Karpas-422 (cell line): Measurements from ENCODE around the gene SP140L. TPM values are rescaled to one million over a fixed set of nuclear protein-coding genes. Genes with fewer than 3 reads are reported as not detected.
"Not testable (repeated sequence)": the region's sequence is repeated elsewhere in the genome, so short reads cannot be mapped to it uniquely, and the experiment has no call there.

Experiments
- DNase-seq: peaks from one replicate; pipeline ENCODE4 v3.0.0-alpha.2; 2015
- H2AFZ ChIP-seq: fragments of 200-600 bp; sonication (generic); 2 replicates; pipeline ENCODE4 v1.6.1; 2014; ENCODE audit warnings: antibody characterized with exemption, low read length, mixed read lengths
- H3K27ac ChIP-seq: fragments of 200-600 bp; sonication (generic); 2 replicates; pipeline ENCODE4 v1.5.1; 2014; ENCODE audit warnings: mild to moderate bottlenecking, low read length, moderate library complexity
- H3K27me3 ChIP-seq: fragments of 200-600 bp; sonication (generic); 2 replicates; pipeline ENCODE4 v1.6.1; 2014; ENCODE audit warnings: low read length, mixed read lengths
- H3K36me3 ChIP-seq: fragments of 200-600 bp; sonication (generic); 2 replicates; pipeline ENCODE4 v1.6.1; 2014; ENCODE audit warnings: low read length, mixed read lengths; ENCODE audit not compliant: insufficient read depth
- H3K4me1 ChIP-seq: fragments of 200-600 bp; sonication (generic); 2 replicates; pipeline ENCODE4 v1.6.1; 2014; ENCODE audit warnings: mild to moderate bottlenecking, low read length, mixed read lengths
- H3K4me2 ChIP-seq: fragments of 200-600 bp; sonication (generic); 2 replicates; pipeline ENCODE4 v1.6.1; 2014; ENCODE audit warnings: low read length, low read depth, mild to moderate bottlenecking; ENCODE audit not compliant: poor library complexity, severe bottlenecking
- H3K4me3 ChIP-seq: fragments of 200-600 bp; sonication (generic); 2 replicates; pipeline ENCODE4 v1.5.1; 2014; ENCODE audit warnings: mild to moderate bottlenecking, antibody characterized with exemption, low read length, mixed read lengths
- H3K79me2 ChIP-seq: fragments of 200-600 bp; sonication (generic); 2 replicates; pipeline ENCODE4 v1.6.1; 2014; ENCODE audit warnings: mild to moderate bottlenecking, low read length, mixed read lengths
- H3K9ac ChIP-seq: fragments of 200-600 bp; sonication (generic); 2 replicates; pipeline ENCODE4 v1.6.0; 2014; ENCODE audit warnings: low read length
- H3K9me2 ChIP-seq: fragments of 200-600 bp; sonication (generic), shearing (Covaris generic); replicated peaks from 2 replicates; pipeline ENCODE4 v1.6.0; 2014; ENCODE audit warnings: mild to moderate bottlenecking, low read length, moderate library complexity; ENCODE audit not compliant: insufficient read depth
- H3K9me3 ChIP-seq: fragments of 300-700, 200-600 bp; sonication (generic); 2 replicates; pipeline ENCODE4 v1.6.1; 2014; ENCODE audit warnings: low read length, mixed read lengths
- H4K20me1 ChIP-seq: fragments of 200-600 bp; sonication (generic); 2 replicates; pipeline ENCODE4 v1.6.1; 2014; ENCODE audit warnings: mild to moderate bottlenecking, antibody characterized with exemption, low read length, low read depth; ENCODE audit not compliant: insufficient read depth
- total RNA-seq: library from RNA; depleted of rRNA; stranded (reverse); fragments of >200 nt; shearing (Covaris generic); gene quantifications from 2 replicates; pipeline ENCODE4 v1.2.3, GENCODE V29; 2014; ENCODE audit warnings: low replicate concordance

SP140L gene
- total RNA-seq, 1 experiment from 2014 or later: 17.0 TPM

GRCh38 chr2:230328155-230328458 lies 1.1 kb downstream of the SP140L start:
- H3K4me1 ChIP-seq: peaks cover 28% of the 10 kb centered on the region
- no peaks in the 10 kb centered on the region for H3K9me3 ChIP-seq
- no peaks in the 10 kb centered on the region for H3K9me2 ChIP-seq

GRCh38 chr2:230329946-230330605 lies 3.1 kb downstream of the SP140L start:
- Histone ChIP-seq H2AFZ (no peak overlapping the region), H3K4me2 (no peak overlapping the region), H3K36me3 (peaks cover 8% of the 10 kb centered on the region; the same call in 1 of the 2 replicates), H3K9me2 (no peaks in the 10 kb centered on the region), H3K4me3 (no peak overlapping the region), H3K27me3 (no peaks in the 10 kb centered on the region), H3K27ac (no peak overlapping the region), H3K4me1 (peaks cover 28% of the 10 kb centered on the region), H3K9me3 (no peaks in the 10 kb centered on the region), H3K9ac (no peak overlapping the region), H4K20me1 (no peaks in the 10 kb centered on the region), H3K79me2 (peaks cover 65% of the 10 kb centered on the region)
- no peak for DNase-seq

More at GRCh38 chr2:230328155-230328458, 1.1 kb downstream of the SP140L start:
- Histone ChIP-seq H3K27me3 (no peaks in the 10 kb centered on the region), H3K79me2 (peaks cover 53% of the 10 kb centered on the region), H3K9ac (peak overlapping the region; percentile 75; the same call in 1 of the 2 replicates), H3K4me2 (peak overlapping the region; percentile 88), H3K27ac (peak overlapping the region; percentile 52; the same call in 1 of the 2 replicates), H2AFZ (no peak overlapping the region), H3K36me3 (0 out of 2 replicates have a peak, but pooled peaks cover 4% of the 10 kb centered on the region), H3K4me3 (peak overlapping the region; percentile 76), H4K20me1 (no peaks in the 10 kb centered on the region)
- no peak for DNase-seq

- Histone ChIP-seq H3K4me3 (no peak overlapping the region), H3K9me3 (no peaks in the 10 kb centered on the region), H4K20me1 (no peaks in the 10 kb centered on the region), H3K79me2 (peaks cover 71% of the 10 kb centered on the region), H3K9me2 (no peaks in the 10 kb centered on the region), H3K4me2 (no peak overlapping the region), H3K27ac (no peak overlapping the region), H3K4me1 (peaks cover 28% of the 10 kb centered on the region), H3K9ac (no peak overlapping the region), H2AFZ (no peak overlapping the region), H3K36me3 (peaks cover 14% of the 10 kb centered on the region; the same call in 1 of the 2 replicates), H3K27me3 (no peaks in the 10 kb centered on the region)
- no peak for DNase-seq
Observed at GRCh38 chr2:230330725-230331124, 3.7 kb downstream of the SP140L start.

GRCh38 chr2:230335461-230335863 lies 8.5 kb downstream of the SP140L start:
- H3K36me3 ChIP-seq: peaks cover 19% of the 10 kb centered on the region
- H2AFZ ChIP-seq: no peak overlapping the region
- H4K20me1 ChIP-seq: no peaks in the 10 kb centered on the region
- H3K4me3 ChIP-seq: no peak overlapping the region
- H3K9me2 ChIP-seq: no peaks in the 10 kb centered on the region
- H3K4me1 ChIP-seq: no peaks in the 10 kb centered on the region
- no peak overlapping the region for H3K9ac ChIP-seq
- H3K9me3 ChIP-seq: no peaks in the 10 kb centered on the region
- no peak for DNase-seq
- H3K79me2 ChIP-seq: peaks cover 46% of the 10 kb centered on the region
- no peaks in the 10 kb centered on the region for H3K27me3 ChIP-seq
- H3K27ac ChIP-seq: no peak overlapping the region
- H3K4me2 ChIP-seq: no peak overlapping the region

GRCh38 chr2:230335864-230336506 lies 9.0 kb downstream of the SP140L start:
- Histone ChIP-seq H3K27me3 (no peaks in the 10 kb centered on the region), H2AFZ (no peak overlapping the region), H3K36me3 (peaks cover 19% of the 10 kb centered on the region), H3K4me2 (no peak overlapping the region), H3K27ac (no peak overlapping the region), H3K4me3 (no peak overlapping the region), H3K79me2 (peaks cover 40% of the 10 kb centered on the region), H3K9me2 (no peaks in the 10 kb centered on the region), H3K9me3 (no peaks in the 10 kb centered on the region), H4K20me1 (no peaks in the 10 kb centered on the region), H3K9ac (no peak overlapping the region), H3K4me1 (no peaks in the 10 kb centered on the region)
- DNase-seq: no peak

GRCh38 chr2:230341936-230342528 lies 15.0 kb downstream of the SP140L start:
- not testable (repeated sequence) for H3K4me2 ChIP-seq, H3K4me1 ChIP-seq, H3K9me2 ChIP-seq, H3K27ac ChIP-seq, H2AFZ ChIP-seq, DNase-seq, H4K20me1 ChIP-seq, H3K27me3 ChIP-seq, H3K4me3 ChIP-seq, H3K9ac ChIP-seq
- peaks cover 37% of the 10 kb centered on the region for H3K36me3 ChIP-seq
- H3K79me2 ChIP-seq: peaks cover 40% of the 10 kb centered on the region
- peaks cover 28% of the 10 kb centered on the region for H3K9me3 ChIP-seq

GRCh38 chr2:230343041-230343624 lies 16.1 kb downstream of the SP140L start:
- H4K20me1 ChIP-seq, H3K27me3 ChIP-seq, H2AFZ ChIP-seq, H3K4me1 ChIP-seq, H3K27ac ChIP-seq, H3K9ac ChIP-seq, H3K9me2 ChIP-seq, H3K4me2 ChIP-seq, DNase-seq, H3K4me3 ChIP-seq: not testable (repeated sequence)
- H3K36me3 ChIP-seq: peaks cover 43% of the 10 kb centered on the region
- H3K79me2 ChIP-seq: peaks cover 51% of the 10 kb centered on the region
- peaks cover 32% of the 10 kb centered on the region for H3K9me3 ChIP-seq

GRCh38 chr2:230343747-230344146 lies 16.8 kb downstream of the SP140L start:
- Histone ChIP-seq H3K36me3 (peaks cover 49% of the 10 kb centered on the region), H3K9ac (no peak overlapping the region), H3K9me3 (peaks cover 32% of the 10 kb centered on the region), H3K79me2 (peaks cover 56% of the 10 kb centered on the region), H4K20me1 (no peaks in the 10 kb centered on the region), H3K9me2 (no peaks in the 10 kb centered on the region), H3K4me2 (no peak overlapping the region), H2AFZ (no peak overlapping the region), H3K27ac (no peak overlapping the region), H3K4me3 (no peak overlapping the region), H3K27me3 (no peaks in the 10 kb centered on the region), H3K4me1 (peaks cover 6% of the 10 kb centered on the region)
- DNase-seq: no peak
